IMR-90 (cell line): Measurements from ENCODE around the gene NEK11. TPM values are rescaled to one million over a fixed set of nuclear protein-coding genes. Genes with fewer than 3 reads are reported as not detected.

Experiments used
- ATAC-seq: fragments of 200-7000 bp; cut with Tn5 transposase; 2 replicates; pipeline ENCODE4 v1.9.1; 2020; ENCODE audit warnings: low read depth, mild to moderate bottlenecking, moderate library complexity
- BruUV-seq: library from RNA; stranded (reverse); fragments of 400-500 nt; replicated peaks from 2 replicates; lab custom pipeline; 2021; lab: Mats Ljungman, UMichigan
- CTCF ChIA-PET: fragments of 300-600 bp; formaldehyde crosslinking; extraction: SDS; loops from one replicate; lab custom pipeline; 2021; ENCODE audit warnings: antibody characterized with exemption; lab: Yijun Ruan, JAX
- POLR2A ChIA-PET: fragments of 300-600 bp; sonication (Branson Sonifier 250); formaldehyde crosslinking; loops from one replicate; lab custom pipeline; 2022; ENCODE audit warnings: antibody characterized with exemption; ENCODE audit not compliant: unreplicated experiment; lab: Charles Lee
- DNase-seq: peaks from one replicate; pipeline ENCODE4 v3.0.0; 2013
- H2AFZ ChIP-seq: replicated peaks from 2 replicates; pipeline ENCODE3; 2013; ENCODE audit warnings: low read length, mild to moderate bottlenecking; ENCODE audit not compliant: poor library complexity
- H2AK5ac ChIP-seq: 2 replicates; pipeline ENCODE4 v1.6.1; 2013; ENCODE audit warnings: low read depth, low read length, inconsistent platforms
- H2AK9ac ChIP-seq: replicated peaks from 2 replicates; pipeline ENCODE3; 2013; ENCODE audit warnings: mild to moderate bottlenecking, low read depth, low read length, moderate library complexity; ENCODE audit not compliant: poor library complexity
- H2BK120ac ChIP-seq: 2 replicates; pipeline ENCODE4 v1.6.1; 2013; ENCODE audit warnings: low read depth, low read length, inconsistent platforms
- H2BK15ac ChIP-seq: 3 replicates; pipeline ENCODE4 v1.6.1; 2013; ENCODE audit warnings: low read depth, low read length, inconsistent platforms
- H2BK20ac ChIP-seq: 2 replicates; pipeline ENCODE4 v1.6.1; 2013; ENCODE audit warnings: low read depth, mild to moderate bottlenecking, inconsistent platforms, low read length, moderate library complexity
- H2BK5ac ChIP-seq: 2 replicates; pipeline ENCODE4 v1.6.1; 2013; ENCODE audit warnings: mild to moderate bottlenecking, low read depth, low read length, inconsistent platforms; ENCODE audit not compliant: poor library complexity, severe bottlenecking
- H3K14ac ChIP-seq: replicated peaks from 2 replicates; pipeline ENCODE4 v1.6.1; 2013; ENCODE audit warnings: low read depth, low read length, inconsistent platforms
- H3K18ac ChIP-seq: 2 replicates; pipeline ENCODE4 v1.6.1; 2013; ENCODE audit warnings: low read depth, low read length, control low read depth
- H3K23ac ChIP-seq: 2 replicates; pipeline ENCODE4 v1.6.1; 2013; ENCODE audit warnings: low read depth, low read length, inconsistent platforms
- H3K27ac ChIP-seq: 2 replicates; pipeline ENCODE4 v1.5.1; 2013; ENCODE audit warnings: mild to moderate bottlenecking, control low read depth, low read length; ENCODE audit not compliant: insufficient read depth
- H3K27me3 ChIP-seq: 2 replicates; pipeline ENCODE4 v1.6.1; 2013; ENCODE audit warnings: low read length; ENCODE audit not compliant: control insufficient read depth, insufficient read depth
- H3K36me3 ChIP-seq: 2 replicates; pipeline ENCODE4 v1.6.1; 2013; ENCODE audit warnings: low read length, mixed read lengths; ENCODE audit not compliant: control insufficient read depth, insufficient read depth
- H3K4ac ChIP-seq: 2 replicates; pipeline ENCODE4 v1.6.1; 2013; ENCODE audit warnings: low read depth, low read length, inconsistent platforms
- H3K4me1 ChIP-seq: 2 replicates; pipeline ENCODE4 v1.6.1; 2013; ENCODE audit warnings: low read length, mixed read lengths; ENCODE audit not compliant: control insufficient read depth, insufficient read depth
- H3K4me2 ChIP-seq: 2 replicates; pipeline ENCODE4 v1.6.1; 2013; ENCODE audit warnings: low read depth, mild to moderate bottlenecking, control low read depth, low read length, moderate library complexity
- H3K4me3 ChIP-seq: 2 replicates; pipeline ENCODE4 v1.5.1; 2013; ENCODE audit warnings: low read depth, mild to moderate bottlenecking, control low read depth, low read length, moderate library complexity; ENCODE audit not compliant: insufficient read depth
- H3K56ac ChIP-seq: 2 replicates; pipeline ENCODE4 v1.6.1; 2013; ENCODE audit warnings: low read length, inconsistent platforms; ENCODE audit not compliant: insufficient read depth; ENCODE audit errors: extremely low read depth
- H3K79me1 ChIP-seq, 2 experiments: 2 replicates each; pipeline ENCODE4 v1.6.1; 2013; ENCODE audit warnings: low read length in 2 of 2, inconsistent platforms in 1 of 2, low read depth in 1 of 2
- H3K9ac ChIP-seq: 2 replicates; pipeline ENCODE4 v1.6.1; 2013; ENCODE audit warnings: low read depth, low read length, control low read depth
- H3K9me1 ChIP-seq: 2 replicates; pipeline ENCODE4 v1.6.1; 2013; ENCODE audit warnings: low read length, inconsistent platforms; ENCODE audit not compliant: insufficient read depth
- H3K9me3 ChIP-seq: 2 replicates; pipeline ENCODE4 v1.6.1; 2013; ENCODE audit warnings: low read length; ENCODE audit not compliant: control insufficient read depth, insufficient read depth
- H4K20me1 ChIP-seq: 2 replicates; pipeline ENCODE4 v1.6.1; 2013; ENCODE audit warnings: low read length, inconsistent platforms; ENCODE audit not compliant: insufficient read depth
- H4K5ac ChIP-seq: 2 replicates; pipeline ENCODE4 v1.6.1; 2013; ENCODE audit warnings: mild to moderate bottlenecking, low read depth, low read length, control low read depth
- H4K8ac ChIP-seq, 2 experiments: 2 replicates each; pipeline ENCODE4 v1.6.1; 2013; ENCODE audit warnings: low read depth in 2 of 2, low read length in 2 of 2, control low read depth in 1 of 2, inconsistent platforms in 1 of 2
- H4K91ac ChIP-seq: 2 replicates; pipeline ENCODE4 v1.6.1; 2013; ENCODE audit warnings: low read depth, low read length, inconsistent platforms; ENCODE audit not compliant: insufficient read depth
- BHLHE40 ChIP-seq: fragments of 150-350 bp; IDR thresholded peaks from 2 replicates; pipeline ENCODE4 v1.6.1; 2016; ENCODE audit warnings: mild to moderate bottlenecking, low read depth, low read length
- CEBPB ChIP-seq: IDR thresholded peaks from 2 replicates; pipeline ENCODE4 v1.6.1; 2012; ENCODE audit warnings: low read depth, low read length, improper control_type of control experiment
- CHD1 ChIP-seq: IDR thresholded peaks from 2 replicates; pipeline ENCODE4 v1.6.1; 2012; ENCODE audit warnings: low read depth, low read length, improper control_type of control experiment
- CTCF ChIP-seq: conservative IDR thresholded peaks from 2 replicates; pipeline ENCODE4 v1.5.1; 2012; ENCODE audit warnings: mild to moderate bottlenecking, low read depth, low read length, improper control_type of control experiment
- ELK1 ChIP-seq: fragments of 150-350 bp; IDR thresholded peaks from 2 replicates; pipeline ENCODE4 v1.6.1; 2016; ENCODE audit warnings: low read depth, mild to moderate bottlenecking, low read length, moderate library complexity, borderline replicate concordance
- FOS ChIP-seq: fragments of 150-350 bp; IDR thresholded peaks from 2 replicates; pipeline ENCODE4 v1.6.1; 2016; ENCODE audit warnings: low read depth, low read length
- MAFK ChIP-seq: IDR thresholded peaks from 2 replicates; pipeline ENCODE4 v1.6.1; 2012; ENCODE audit warnings: low read depth, low read length, improper control_type of control experiment
- MAZ ChIP-seq: IDR thresholded peaks from 2 replicates; pipeline ENCODE4 v1.6.1; 2012; ENCODE audit warnings: low read depth, mild to moderate bottlenecking, low read length, improper control_type of control experiment, moderate library complexity, borderline replicate concordance
- MXI1 ChIP-seq: IDR thresholded peaks from 2 replicates; pipeline ENCODE4 v1.6.1; 2012; ENCODE audit warnings: low read depth, mild to moderate bottlenecking, low read length, moderate library complexity, borderline replicate concordance
- NFE2L2 ChIP-seq: fragments of 150-350 bp; IDR thresholded peaks from 2 replicates; pipeline ENCODE4 v1.6.1; 2016; ENCODE audit warnings: low read depth, mild to moderate bottlenecking, low read length
- POLR2A ChIP-seq: IDR thresholded peaks from 2 replicates; pipeline ENCODE4 v1.6.1; 2012; ENCODE audit warnings: mild to moderate bottlenecking, low read depth, low read length
- RAD21 ChIP-seq: IDR thresholded peaks from 2 replicates; pipeline ENCODE4 v1.6.1; 2012; ENCODE audit warnings: low read length, improper control_type of control experiment
- RCOR1 ChIP-seq: IDR thresholded peaks from 2 replicates; pipeline ENCODE4 v1.6.1; 2012; ENCODE audit warnings: mild to moderate bottlenecking, low read length, improper control_type of control experiment; ENCODE audit not compliant: insufficient replicate concordance
- RFX5 ChIP-seq: IDR thresholded peaks from 2 replicates; pipeline ENCODE4 v1.8.0; 2012; ENCODE audit warnings: low read depth, mild to moderate bottlenecking, low read length, moderate library complexity
- SMC3 ChIP-seq: fragments of 150-350 bp; IDR thresholded peaks from 2 replicates; pipeline ENCODE4 v1.6.1; 2016; ENCODE audit warnings: low read depth, mild to moderate bottlenecking, antibody characterized with exemption, low read length, moderate library complexity
- USF2 ChIP-seq: fragments of 150-350 bp; IDR thresholded peaks from 2 replicates; pipeline ENCODE4 v1.6.1; 2017; ENCODE audit warnings: mild to moderate bottlenecking, antibody characterized with exemption, low read length, low read depth
- WGBS, 2 experiments: methylation state at CpG; one replicate each; pipeline versions ENCODE4 v1.1.5 to v1.1.7; 2013; ENCODE audit warnings: missing lambda C conversion rate in 2 of 2; ENCODE audit not compliant: insufficient read length in 1 of 2; ENCODE audit errors: extremely low coverage in 2 of 2; 5-methylcytosine and 5-hydroxymethylcytosine counted together
- dilution Hi-C: fragments of 300-500 bp; cut with HindIII; formaldehyde crosslinking; loops from one replicate; pipeline ENCODE4 v1.14.3; 2018; ENCODE audit warnings: low sequenced_read_pairs; ENCODE audit not compliant: unreplicated experiment
- in situ Hi-C: fragments of 300-500 bp; cut with MboI; formaldehyde crosslinking; loops from 3 replicates; pipeline ENCODE4 v1.14.3; 2019; ENCODE audit warnings: low sequenced_read_pairs, inconsistent platforms, mixed read lengths
- intact Hi-C: fragments of 100-400 bp; cut with micrococcal nuclease; formaldehyde crosslinking; loops from 2 replicates; pipeline ENCODE4 v1.10.0; 2022
- polyA plus RNA-seq, 3 experiments: library from polyadenylated mRNA; depleted of rRNA; stranded (reverse); fragments of >200 nt; gene quantifications; 2 replicates each; pipeline ENCODE4 v1.2.3, GENCODE V29; 2012; ENCODE audit warnings: low replicate concordance in 1 of 3
- total RNA-seq: library from RNA; depleted of rRNA; stranded (reverse); fragments of >200 nt; gene quantifications from 2 replicates; pipeline ENCODE4 v1.2.3, GENCODE V29; 2012

Gene NEK11
- total and polyA plus RNA-seq, 2 of the 4 experiments (the other 2 are of a cell fraction): 1.1 to 1.6 TPM

- Histone ChIP-seq H4K91ac (no peak overlapping the region), H3K4ac (no peak overlapping the region), H3K9me1 (no peaks in the 10 kb centered on the region), H3K9ac (no peak overlapping the region), H3K18ac (no peak overlapping the region), H2AFZ (no peak overlapping the region), H4K8ac (no peak overlapping the region), H3K4me2 (no peak overlapping the region), H2BK20ac (no peak overlapping the region), H2BK15ac (no peak overlapping the region), H3K79me1 (no peaks in the 10 kb centered on the region), H3K27me3 (no peaks in the 10 kb centered on the region), H3K27ac (no peak overlapping the region), H2BK120ac (no peak overlapping the region), H4K20me1 (no peaks in the 10 kb centered on the region), H3K56ac (no peak overlapping the region), H3K4me3 (no peak overlapping the region), H3K23ac (no peak overlapping the region), H2BK5ac (no peak overlapping the region), H2AK9ac (no peak overlapping the region), H3K36me3 (peaks cover 14% of the 10 kb centered on the region), H2AK5ac (no peak overlapping the region), H3K9me3 (no peaks in the 10 kb centered on the region), H3K4me1 (no peaks in the 10 kb centered on the region), H3K14ac (no peak overlapping the region), H4K5ac (no peak overlapping the region)
- BruUV-seq: no TSS peak
- CTCF ChIA-PET: no interaction called here
- in situ Hi-C loops: no loop called here
- no peak for TF ChIP-seq RCOR1
- TF ChIP-seq MAZ: no peak
- TF ChIP-seq ELK1: no peak
- no peak for TF ChIP-seq NFE2L2
- TF ChIP-seq MXI1: no peak
- no peak for TF ChIP-seq CHD1
- TF ChIP-seq RFX5: no peak
- TF ChIP-seq BHLHE40: no peak
- no peak for TF ChIP-seq CTCF
- no peak for TF ChIP-seq RAD21
- no peak for TF ChIP-seq MAFK
- TF ChIP-seq CEBPB: no peak
- no peak for TF ChIP-seq SMC3
- TF ChIP-seq USF2: no peak
- TF ChIP-seq POLR2A: no peak
- TF ChIP-seq FOS: no peak
- DNase-seq (no peak), ATAC-seq (no peak)
- POLR2A ChIA-PET: no interaction called here
- intact Hi-C loops: no loop called here
- dilution Hi-C loops: no loop called here
- no CpG with 5 or more reads among the region's 2 CpGs for WGBS, 2 experiments
Measured at GRCh38 chr3:131371688-131372066, 345.0 kb downstream of the NEK11 start.
